IMR-90 (cell line): ENCODE measurements around the gene SPDYE4. TPM values are rescaled to one million over a fixed set of nuclear protein-coding genes. Genes with fewer than 3 reads are reported as not detected.
A peak's percentile ranks its signal among the peaks of the same experiment; 100 is the strongest.

ENCODE experiments used
- ATAC-seq: fragments of 200-7000 bp; cut with Tn5 transposase; 2 replicates; pipeline ENCODE4 v1.9.1; 2020; ENCODE audit warnings: low read depth, mild to moderate bottlenecking, moderate library complexity
- BruUV-seq: library from RNA; stranded (reverse); fragments of 400-500 nt; replicated peaks from 2 replicates; lab custom pipeline; 2021; lab: Mats Ljungman, UMichigan
- CTCF ChIA-PET: fragments of 300-600 bp; formaldehyde crosslinking; extraction: SDS; loops from one replicate; lab custom pipeline; 2021; ENCODE audit warnings: antibody characterized with exemption; lab: Yijun Ruan, JAX
- POLR2A ChIA-PET: fragments of 300-600 bp; sonication (Branson Sonifier 250); formaldehyde crosslinking; loops from one replicate; lab custom pipeline; 2022; ENCODE audit warnings: antibody characterized with exemption; ENCODE audit not compliant: unreplicated experiment; lab: Charles Lee
- DNase-seq: peaks from one replicate; pipeline ENCODE4 v3.0.0; 2013
- H2AFZ ChIP-seq: replicated peaks from 2 replicates; pipeline ENCODE3; 2013; ENCODE audit warnings: low read length, mild to moderate bottlenecking; ENCODE audit not compliant: poor library complexity
- H2AK5ac ChIP-seq: 2 replicates; pipeline ENCODE4 v1.6.1; 2013; ENCODE audit warnings: low read depth, low read length, inconsistent platforms
- H2AK9ac ChIP-seq: replicated peaks from 2 replicates; pipeline ENCODE3; 2013; ENCODE audit warnings: mild to moderate bottlenecking, low read depth, low read length, moderate library complexity; ENCODE audit not compliant: poor library complexity
- H2BK120ac ChIP-seq: 2 replicates; pipeline ENCODE4 v1.6.1; 2013; ENCODE audit warnings: low read depth, low read length, inconsistent platforms
- H2BK15ac ChIP-seq: 3 replicates; pipeline ENCODE4 v1.6.1; 2013; ENCODE audit warnings: low read depth, low read length, inconsistent platforms
- H2BK20ac ChIP-seq: 2 replicates; pipeline ENCODE4 v1.6.1; 2013; ENCODE audit warnings: low read depth, mild to moderate bottlenecking, inconsistent platforms, low read length, moderate library complexity
- H2BK5ac ChIP-seq: 2 replicates; pipeline ENCODE4 v1.6.1; 2013; ENCODE audit warnings: mild to moderate bottlenecking, low read depth, low read length, inconsistent platforms; ENCODE audit not compliant: poor library complexity, severe bottlenecking
- H3K14ac ChIP-seq: replicated peaks from 2 replicates; pipeline ENCODE4 v1.6.1; 2013; ENCODE audit warnings: low read depth, low read length, inconsistent platforms
- H3K18ac ChIP-seq: 2 replicates; pipeline ENCODE4 v1.6.1; 2013; ENCODE audit warnings: low read depth, low read length, control low read depth
- H3K23ac ChIP-seq: 2 replicates; pipeline ENCODE4 v1.6.1; 2013; ENCODE audit warnings: low read depth, low read length, inconsistent platforms
- H3K27ac ChIP-seq: 2 replicates; pipeline ENCODE4 v1.5.1; 2013; ENCODE audit warnings: mild to moderate bottlenecking, control low read depth, low read length; ENCODE audit not compliant: insufficient read depth
- H3K27me3 ChIP-seq: 2 replicates; pipeline ENCODE4 v1.6.1; 2013; ENCODE audit warnings: low read length; ENCODE audit not compliant: control insufficient read depth, insufficient read depth
- H3K36me3 ChIP-seq: 2 replicates; pipeline ENCODE4 v1.6.1; 2013; ENCODE audit warnings: low read length, mixed read lengths; ENCODE audit not compliant: control insufficient read depth, insufficient read depth
- H3K4ac ChIP-seq: 2 replicates; pipeline ENCODE4 v1.6.1; 2013; ENCODE audit warnings: low read depth, low read length, inconsistent platforms
- H3K4me1 ChIP-seq: 2 replicates; pipeline ENCODE4 v1.6.1; 2013; ENCODE audit warnings: low read length, mixed read lengths; ENCODE audit not compliant: control insufficient read depth, insufficient read depth
- H3K4me2 ChIP-seq: 2 replicates; pipeline ENCODE4 v1.6.1; 2013; ENCODE audit warnings: low read depth, mild to moderate bottlenecking, control low read depth, low read length, moderate library complexity
- H3K4me3 ChIP-seq: 2 replicates; pipeline ENCODE4 v1.5.1; 2013; ENCODE audit warnings: low read depth, mild to moderate bottlenecking, control low read depth, low read length, moderate library complexity; ENCODE audit not compliant: insufficient read depth
- H3K56ac ChIP-seq: 2 replicates; pipeline ENCODE4 v1.6.1; 2013; ENCODE audit warnings: low read length, inconsistent platforms; ENCODE audit not compliant: insufficient read depth; ENCODE audit errors: extremely low read depth
- H3K79me1 ChIP-seq, 2 experiments: 2 replicates each; pipeline ENCODE4 v1.6.1; 2013; ENCODE audit warnings: low read length in 2 of 2, inconsistent platforms in 1 of 2, low read depth in 1 of 2
- H3K9ac ChIP-seq: 2 replicates; pipeline ENCODE4 v1.6.1; 2013; ENCODE audit warnings: low read depth, low read length, control low read depth
- H3K9me1 ChIP-seq: 2 replicates; pipeline ENCODE4 v1.6.1; 2013; ENCODE audit warnings: low read length, inconsistent platforms; ENCODE audit not compliant: insufficient read depth
- H3K9me3 ChIP-seq: 2 replicates; pipeline ENCODE4 v1.6.1; 2013; ENCODE audit warnings: low read length; ENCODE audit not compliant: control insufficient read depth, insufficient read depth
- H4K20me1 ChIP-seq: 2 replicates; pipeline ENCODE4 v1.6.1; 2013; ENCODE audit warnings: low read length, inconsistent platforms; ENCODE audit not compliant: insufficient read depth
- H4K5ac ChIP-seq: 2 replicates; pipeline ENCODE4 v1.6.1; 2013; ENCODE audit warnings: mild to moderate bottlenecking, low read depth, low read length, control low read depth
- H4K8ac ChIP-seq, 2 experiments: 2 replicates each; pipeline ENCODE4 v1.6.1; 2013; ENCODE audit warnings: low read depth in 2 of 2, low read length in 2 of 2, control low read depth in 1 of 2, inconsistent platforms in 1 of 2
- H4K91ac ChIP-seq: 2 replicates; pipeline ENCODE4 v1.6.1; 2013; ENCODE audit warnings: low read depth, low read length, inconsistent platforms; ENCODE audit not compliant: insufficient read depth
- BHLHE40 ChIP-seq: fragments of 150-350 bp; IDR thresholded peaks from 2 replicates; pipeline ENCODE4 v1.6.1; 2016; ENCODE audit warnings: mild to moderate bottlenecking, low read depth, low read length
- CHD1 ChIP-seq: IDR thresholded peaks from 2 replicates; pipeline ENCODE4 v1.6.1; 2012; ENCODE audit warnings: low read depth, low read length, improper control_type of control experiment
- FOS ChIP-seq: fragments of 150-350 bp; IDR thresholded peaks from 2 replicates; pipeline ENCODE4 v1.6.1; 2016; ENCODE audit warnings: low read depth, low read length
- MAZ ChIP-seq: IDR thresholded peaks from 2 replicates; pipeline ENCODE4 v1.6.1; 2012; ENCODE audit warnings: low read depth, mild to moderate bottlenecking, low read length, improper control_type of control experiment, moderate library complexity, borderline replicate concordance
- MXI1 ChIP-seq: IDR thresholded peaks from 2 replicates; pipeline ENCODE4 v1.6.1; 2012; ENCODE audit warnings: low read depth, mild to moderate bottlenecking, low read length, moderate library complexity, borderline replicate concordance
- NFE2L2 ChIP-seq: fragments of 150-350 bp; IDR thresholded peaks from 2 replicates; pipeline ENCODE4 v1.6.1; 2016; ENCODE audit warnings: low read depth, mild to moderate bottlenecking, low read length
- RAD21 ChIP-seq: IDR thresholded peaks from 2 replicates; pipeline ENCODE4 v1.6.1; 2012; ENCODE audit warnings: low read length, improper control_type of control experiment
- RFX5 ChIP-seq: IDR thresholded peaks from 2 replicates; pipeline ENCODE4 v1.8.0; 2012; ENCODE audit warnings: low read depth, mild to moderate bottlenecking, low read length, moderate library complexity
- SMC3 ChIP-seq: fragments of 150-350 bp; IDR thresholded peaks from 2 replicates; pipeline ENCODE4 v1.6.1; 2016; ENCODE audit warnings: low read depth, mild to moderate bottlenecking, antibody characterized with exemption, low read length, moderate library complexity
- WGBS, 2 experiments: methylation state at CpG; one replicate each; pipeline versions ENCODE4 v1.1.5 to v1.1.7; 2013; ENCODE audit warnings: missing lambda C conversion rate in 2 of 2; ENCODE audit not compliant: insufficient read length in 1 of 2; ENCODE audit errors: extremely low coverage in 2 of 2; 5-methylcytosine and 5-hydroxymethylcytosine counted together
- dilution Hi-C: fragments of 300-500 bp; cut with HindIII; formaldehyde crosslinking; loops from one replicate; pipeline ENCODE4 v1.14.3; 2018; ENCODE audit warnings: low sequenced_read_pairs; ENCODE audit not compliant: unreplicated experiment
- in situ Hi-C: fragments of 300-500 bp; cut with MboI; formaldehyde crosslinking; loops from 3 replicates; pipeline ENCODE4 v1.14.3; 2019; ENCODE audit warnings: low sequenced_read_pairs, inconsistent platforms, mixed read lengths
- intact Hi-C: fragments of 100-400 bp; cut with micrococcal nuclease; formaldehyde crosslinking; loops from 2 replicates; pipeline ENCODE4 v1.10.0; 2022
- polyA plus RNA-seq, 3 experiments: library from polyadenylated mRNA; depleted of rRNA; stranded (reverse); fragments of >200 nt; gene quantifications; 2 replicates each; pipeline ENCODE4 v1.2.3, GENCODE V29; 2012; ENCODE audit warnings: low replicate concordance in 1 of 3
- total RNA-seq: library from RNA; depleted of rRNA; stranded (reverse); fragments of >200 nt; gene quantifications from 2 replicates; pipeline ENCODE4 v1.2.3, GENCODE V29; 2012
- TF ChIP-seq, protein P1 (sequence below): conservative IDR thresholded peaks from 2 replicates; pipeline ENCODE4 v1.5.1; 2012; ENCODE audit warnings: mild to moderate bottlenecking, low read depth, low read length, improper control_type of control experiment
- TF ChIP-seq, protein P2 (sequence below): fragments of 150-350 bp; IDR thresholded peaks from 2 replicates; pipeline ENCODE4 v1.6.1; 2017; ENCODE audit warnings: mild to moderate bottlenecking, antibody characterized with exemption, low read length, low read depth
- TF ChIP-seq, protein P3 (sequence below): fragments of 150-350 bp; IDR thresholded peaks from 2 replicates; pipeline ENCODE4 v1.6.1; 2016; ENCODE audit warnings: low read depth, mild to moderate bottlenecking, low read length, moderate library complexity, borderline replicate concordance

Gene SPDYE4
- total and polyA plus RNA-seq, 2 of the 4 experiments (the other 2 are of a cell fraction): not detected

- H3K18ac ChIP-seq: no peak overlapping the region; the same call in 1 of the 2 replicates
- 5% methylated on average over 26 of the region's 70 CpGs; no CpG with 5 or more reads in 1 of the 2 experiments for WGBS, 2 experiments
- H3K9me1 ChIP-seq: no peaks in the 10 kb centered on the region
- peak overlapping the region; percentile 99 for H3K4me2 ChIP-seq
- BruUV-seq: no TSS peak
- H2AK9ac ChIP-seq: peak overlapping the region; percentile 33
- dilution Hi-C loops (no loop called here), in situ Hi-C loops (loop anchor here (10.0 kb wide), 1 partner anchor 171 kb away; no protein-coding TSS in a partner anchor), intact Hi-C loops (loop anchor here (1.0 to 2.0 kb wide), 5 partner anchors 40 to 363 kb away; partner anchors contain the start of genes MYH10 and RPL26)
- peak overlapping the region; percentile 69 for H3K9ac ChIP-seq
- H3K4ac ChIP-seq: peak overlapping the region; percentile 79; the same call in 1 of the 2 replicates
- ChIA-PET POLR2A (no interaction called here), CTCF (interaction anchor here (0.5 to 1.5 kb wide), 8 partner anchors 12 to 338 kb away, joined by 3 to 5 read pairs (median 3); no protein-coding TSS in a partner anchor)
- peak; percentile 29 for DNase-seq
- no peaks in the 10 kb centered on the region for H3K36me3 ChIP-seq
- H3K56ac ChIP-seq: no peak overlapping the region
- no peak overlapping the region for H3K23ac ChIP-seq
- H2BK15ac ChIP-seq: 0 out of 3 replicates have a peak overlapping the region, but pooled peaks have one; percentile 32
- no peaks in the 10 kb centered on the region for H4K20me1 ChIP-seq
- 0 out of 2 replicates have a peak overlapping the region, but pooled peaks have one; percentile 68 for H2BK120ac ChIP-seq
- no peaks in the 10 kb centered on the region for H3K9me3 ChIP-seq
- H3K27me3 ChIP-seq: peaks cover 14% of the 10 kb centered on the region
- H2BK20ac ChIP-seq: no peak overlapping the region
- H4K91ac ChIP-seq: peak overlapping the region; percentile 46; the same call in 1 of the 2 replicates
- no peak overlapping the region for H3K14ac ChIP-seq
- H3K4me3 ChIP-seq: peak overlapping the region; percentile 52
- no peak overlapping the region for H4K5ac ChIP-seq
- ATAC-seq: peak; percentile 97
- no peaks in the 10 kb centered on the region for H3K4me1 ChIP-seq
- H2BK5ac ChIP-seq: no peak overlapping the region
- peak overlapping the region; percentile 53 for H3K27ac ChIP-seq
- H4K8ac ChIP-seq: peak overlapping the region in 1 of 2 experiments; percentile 68; a peak in 1 of 4 replicates
- peak overlapping the region; percentile 91 for H2AFZ ChIP-seq
- no peak overlapping the region for H2AK5ac ChIP-seq
- no peaks in the 10 kb centered on the region for H3K79me1 ChIP-seq
- TF ChIP-seq NFE2L2: no peak
- peak; percentile 89 for TF ChIP-seq RAD21
- no peak for TF ChIP-seq FOS
- TF ChIP-seq, protein P1, sequence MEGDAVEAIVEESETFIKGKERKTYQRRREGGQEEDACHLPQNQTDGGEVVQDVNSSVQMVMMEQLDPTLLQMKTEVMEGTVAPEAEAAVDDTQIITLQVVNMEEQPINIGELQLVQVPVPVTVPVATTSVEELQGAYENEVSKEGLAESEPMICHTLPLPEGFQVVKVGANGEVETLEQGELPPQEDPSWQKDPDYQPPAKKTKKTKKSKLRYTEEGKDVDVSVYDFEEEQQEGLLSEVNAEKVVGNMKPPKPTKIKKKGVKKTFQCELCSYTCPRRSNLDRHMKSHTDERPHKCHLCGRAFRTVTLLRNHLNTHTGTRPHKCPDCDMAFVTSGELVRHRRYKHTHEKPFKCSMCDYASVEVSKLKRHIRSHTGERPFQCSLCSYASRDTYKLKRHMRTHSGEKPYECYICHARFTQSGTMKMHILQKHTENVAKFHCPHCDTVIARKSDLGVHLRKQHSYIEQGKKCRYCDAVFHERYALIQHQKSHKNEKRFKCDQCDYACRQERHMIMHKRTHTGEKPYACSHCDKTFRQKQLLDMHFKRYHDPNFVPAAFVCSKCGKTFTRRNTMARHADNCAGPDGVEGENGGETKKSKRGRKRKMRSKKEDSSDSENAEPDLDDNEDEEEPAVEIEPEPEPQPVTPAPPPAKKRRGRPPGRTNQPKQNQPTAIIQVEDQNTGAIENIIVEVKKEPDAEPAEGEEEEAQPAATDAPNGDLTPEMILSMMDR: peak; percentile 76
- TF ChIP-seq MAZ: peak; percentile 42; the same call in 1 of the 2 replicates
- peak; percentile 69 for TF ChIP-seq SMC3
- TF ChIP-seq RFX5: no peak
- no peak for TF ChIP-seq MXI1
- TF ChIP-seq, protein P2, sequence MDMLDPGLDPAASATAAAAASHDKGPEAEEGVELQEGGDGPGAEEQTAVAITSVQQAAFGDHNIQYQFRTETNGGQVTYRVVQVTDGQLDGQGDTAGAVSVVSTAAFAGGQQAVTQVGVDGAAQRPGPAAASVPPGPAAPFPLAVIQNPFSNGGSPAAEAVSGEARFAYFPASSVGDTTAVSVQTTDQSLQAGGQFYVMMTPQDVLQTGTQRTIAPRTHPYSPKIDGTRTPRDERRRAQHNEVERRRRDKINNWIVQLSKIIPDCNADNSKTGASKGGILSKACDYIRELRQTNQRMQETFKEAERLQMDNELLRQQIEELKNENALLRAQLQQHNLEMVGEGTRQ: no peak
- no peak for TF ChIP-seq CHD1
- TF ChIP-seq BHLHE40: no peak
- TF ChIP-seq, protein P3, sequence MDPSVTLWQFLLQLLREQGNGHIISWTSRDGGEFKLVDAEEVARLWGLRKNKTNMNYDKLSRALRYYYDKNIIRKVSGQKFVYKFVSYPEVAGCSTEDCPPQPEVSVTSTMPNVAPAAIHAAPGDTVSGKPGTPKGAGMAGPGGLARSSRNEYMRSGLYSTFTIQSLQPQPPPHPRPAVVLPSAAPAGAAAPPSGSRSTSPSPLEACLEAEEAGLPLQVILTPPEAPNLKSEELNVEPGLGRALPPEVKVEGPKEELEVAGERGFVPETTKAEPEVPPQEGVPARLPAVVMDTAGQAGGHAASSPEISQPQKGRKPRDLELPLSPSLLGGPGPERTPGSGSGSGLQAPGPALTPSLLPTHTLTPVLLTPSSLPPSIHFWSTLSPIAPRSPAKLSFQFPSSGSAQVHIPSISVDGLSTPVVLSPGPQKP: no peak
These were observed 12.5 kb downstream of the SPDYE4 start for GRCh38 chr17:8745586-8746500.
